Measurements from ENCODE around the gene ARFGAP2.
"Not testable (repeated sequence)": the region's sequence is repeated elsewhere in the genome, so short reads cannot be mapped to it uniquely, and the experiment has no call there.

ARFGAP2 gene

GRCh38 chr11:47147250-47147649 lies 29.4 kb downstream of the ARFGAP2 start:
- DNase-seq, result no peak

GRCh38 chr11:47144541-47144940 lies 32.1 kb downstream of the ARFGAP2 start:
- DNase-seq, result no peak

GRCh38 chr11:47143322-47143721 lies 33.4 kb downstream of the ARFGAP2 start:
- no peak for DNase-seq

GRCh38 chr11:47139878-47140277 lies 36.8 kb downstream of the ARFGAP2 start:
- DNase-seq, result no peak

- no peak for DNase-seq
These were observed 39.2 kb downstream of the ARFGAP2 start for GRCh38 chr11:47137476-47137875.

GRCh38 chr11:47136921-47137320 lies 39.8 kb downstream of the ARFGAP2 start:
- no peak for DNase-seq

GRCh38 chr11:47136327-47136726 lies 40.4 kb downstream of the ARFGAP2 start:
- DNase-seq, result no peak

- no peak for DNase-seq
These were observed 43.7 kb downstream of the ARFGAP2 start for GRCh38 chr11:47132981-47133380.

GRCh38 chr11:47132490-47132889 lies 44.2 kb downstream of the ARFGAP2 start:
- no peak for DNase-seq

- no peak for DNase-seq
These were observed 45.5 kb downstream of the ARFGAP2 start for GRCh38 chr11:47131136-47131535.

GRCh38 chr11:47130543-47130942 lies 46.1 kb downstream of the ARFGAP2 start:
- DNase-seq, result no peak

GRCh38 chr11:47127213-47127612 lies 49.5 kb downstream of the ARFGAP2 start:
- DNase-seq, result no peak

- DNase-seq, result no peak
These were observed 51.6 kb downstream of the ARFGAP2 start for GRCh38 chr11:47125083-47125482.

GRCh38 chr11:47124675-47125074 lies 52.0 kb downstream of the ARFGAP2 start:
- no peak for DNase-seq

- DNase-seq, result no peak
These were observed 53.6 kb downstream of the ARFGAP2 start for GRCh38 chr11:47123094-47123493.

GRCh38 chr11:47121731-47122130 lies 54.9 kb downstream of the ARFGAP2 start:
- no peak for DNase-seq

- no peak for DNase-seq
These were observed 55.6 kb downstream of the ARFGAP2 start for GRCh38 chr11:47121056-47121455.

- not testable (repeated sequence) for DNase-seq
These were observed 57.6 kb downstream of the ARFGAP2 start for GRCh38 chr11:47118958-47119688.

Measured in GDM1 (cell line).